NOMO-1 (cell line): ENCODE data around the gene IYD.
A peak's percentile ranks its signal among the peaks of the same experiment; 100 is the strongest.

Experiments used
- DNase-seq, 2 experiments: peaks; one replicate each; lab custom pipeline; 2025; ENCODE audit not compliant: unreplicated experiment in 2 of 2; lab: John Stamatoyannopoulos, UW

IYD gene

DNA sequence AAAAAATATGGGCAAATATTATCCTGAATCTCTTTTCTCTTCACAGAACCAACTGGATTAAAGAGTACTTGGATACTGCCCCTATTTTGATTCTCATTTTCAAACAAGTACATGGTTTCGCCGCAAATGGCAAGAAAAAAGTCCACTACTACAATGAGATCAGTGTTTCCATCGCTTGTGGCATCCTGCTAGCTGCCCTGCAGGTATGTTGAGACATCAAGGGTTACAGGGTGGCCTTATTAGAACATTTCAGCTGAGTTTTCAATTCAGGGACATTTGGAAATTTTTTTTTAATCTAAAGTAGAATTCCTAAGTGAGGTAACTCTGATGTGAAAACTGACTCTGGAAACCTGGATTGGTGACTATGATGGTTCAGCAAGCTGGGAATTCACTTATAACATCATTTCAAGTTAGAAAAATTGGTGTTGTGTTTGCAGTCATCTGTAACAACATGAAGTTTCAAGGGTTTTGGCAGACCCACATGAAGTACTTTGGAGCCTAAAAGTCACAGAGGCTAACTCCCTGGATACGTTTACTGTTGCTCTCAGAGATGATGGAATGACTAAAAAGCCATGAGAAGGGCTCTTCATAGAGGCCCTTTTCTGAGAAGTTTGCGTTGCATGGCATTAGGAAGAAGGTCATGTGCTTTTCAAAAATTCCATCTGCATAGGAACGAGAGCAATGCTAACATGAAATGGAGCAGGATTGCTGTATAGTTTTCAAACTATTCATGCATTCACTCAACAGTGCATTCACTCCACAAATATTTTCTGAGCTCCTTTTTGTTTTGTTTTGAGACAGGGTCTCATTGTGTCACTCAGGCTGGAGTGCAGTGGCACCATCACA, 25.5 kb downstream of the IYD start:
- DNase-seq, result no peak

DNA sequence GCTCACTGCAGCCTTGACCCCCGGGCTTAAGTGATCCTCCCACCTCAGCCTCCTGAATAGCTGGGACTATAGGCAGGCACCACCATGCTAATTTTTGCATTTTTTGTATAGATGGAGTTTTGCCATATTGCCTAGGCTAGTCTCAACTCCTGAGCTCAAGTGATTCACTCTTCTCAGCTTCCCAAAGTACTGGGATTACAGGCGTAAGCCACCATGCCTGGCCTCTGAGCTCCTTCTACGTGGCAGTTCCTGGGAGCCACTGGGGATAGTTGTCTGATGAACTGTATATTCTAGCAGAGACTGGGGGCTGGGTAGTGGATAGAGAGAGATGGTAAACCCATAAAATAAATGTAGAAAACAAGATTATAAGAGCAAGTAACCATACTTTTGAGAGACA, 26.1 kb downstream of the IYD start:
- DNase-seq, result no peak

DNA sequence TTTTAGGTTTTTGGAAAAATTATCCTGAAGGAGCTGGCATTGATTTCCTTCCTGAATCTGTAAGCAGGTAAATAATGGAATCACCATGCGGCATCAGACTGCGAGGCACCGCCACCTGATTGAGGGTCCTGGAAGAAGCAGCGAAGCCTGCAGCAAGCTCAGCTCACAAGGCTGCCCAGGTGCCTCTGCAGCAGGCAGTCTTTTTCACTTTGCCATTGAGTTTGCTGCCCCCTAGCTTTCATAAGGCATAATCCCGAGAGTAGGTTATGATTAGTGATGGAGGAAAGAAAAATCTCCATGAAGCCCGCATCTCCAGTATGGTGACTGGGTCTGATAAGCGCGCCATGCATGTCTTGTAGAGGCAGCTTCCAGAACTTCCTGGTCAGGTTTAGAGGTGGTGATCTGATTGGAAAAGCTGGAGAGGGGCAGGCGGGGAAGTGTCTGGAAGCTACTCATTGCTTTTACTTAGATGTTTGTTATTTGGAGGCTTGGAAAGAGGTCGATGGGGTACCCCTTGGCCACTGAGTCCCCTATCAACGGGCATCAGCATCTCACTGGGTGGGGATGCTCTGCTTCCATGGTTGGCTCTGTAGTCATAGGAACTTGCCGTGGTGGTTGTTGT, 26.7 kb downstream of the IYD start:
- peak; percentile 4 to 20 for DNase-seq

GRCh38 chr6:150403458-150404246, 34.8 kb downstream of the IYD start:
- DNase-seq, result no peak

- DNase-seq, result peak in 1 of 2 experiments; percentile 10
Observed at GRCh38 chr6:150406948-150407347, 38.1 kb downstream of the IYD start.

DNA sequence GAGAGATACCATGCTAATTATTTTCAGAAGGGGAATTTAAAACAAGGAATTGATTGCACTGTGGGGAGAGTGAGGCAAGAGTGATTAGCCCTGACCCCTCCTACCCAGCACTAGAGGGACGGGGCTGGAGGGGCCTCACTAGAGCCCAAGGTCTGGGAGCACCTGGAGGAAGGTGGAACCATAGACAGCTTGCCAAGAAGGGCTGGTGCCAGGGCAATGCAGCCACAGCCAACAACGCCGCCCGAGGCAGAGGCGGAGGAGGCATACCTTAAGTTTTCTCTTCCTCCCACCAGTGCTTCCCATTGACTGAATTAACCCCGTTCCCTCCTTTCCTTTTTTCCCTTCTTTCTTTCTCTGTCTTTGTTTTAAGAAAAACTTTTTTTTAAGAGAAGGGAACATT, 40.0 kb downstream of the IYD start:
- DNase-seq, result no peak

DNA sequence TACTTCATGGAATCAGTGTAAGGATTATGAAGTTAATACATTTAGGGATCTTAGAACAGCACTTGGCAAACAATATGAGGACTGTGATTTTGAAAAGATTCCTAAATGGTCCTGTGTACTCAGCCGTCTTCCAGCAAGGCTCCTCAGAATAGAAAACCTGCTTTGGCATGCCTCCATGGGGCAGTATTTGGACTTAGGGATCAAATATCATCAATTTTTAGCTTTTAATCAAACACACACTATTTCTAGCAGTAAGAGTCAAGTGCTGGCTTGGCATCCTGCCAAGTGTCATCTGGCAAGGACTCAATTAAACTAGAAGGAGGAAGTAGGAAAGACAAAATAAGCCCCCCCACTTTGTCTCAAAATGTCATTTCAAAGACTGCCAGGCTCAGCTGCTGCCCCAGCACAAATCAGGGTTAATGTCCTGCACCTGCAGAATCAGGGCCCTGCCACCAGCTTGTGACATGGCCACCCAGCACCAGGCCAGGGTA, 40.8 kb downstream of the IYD start:
- peak; percentile 26 to 41 for DNase-seq

DNA sequence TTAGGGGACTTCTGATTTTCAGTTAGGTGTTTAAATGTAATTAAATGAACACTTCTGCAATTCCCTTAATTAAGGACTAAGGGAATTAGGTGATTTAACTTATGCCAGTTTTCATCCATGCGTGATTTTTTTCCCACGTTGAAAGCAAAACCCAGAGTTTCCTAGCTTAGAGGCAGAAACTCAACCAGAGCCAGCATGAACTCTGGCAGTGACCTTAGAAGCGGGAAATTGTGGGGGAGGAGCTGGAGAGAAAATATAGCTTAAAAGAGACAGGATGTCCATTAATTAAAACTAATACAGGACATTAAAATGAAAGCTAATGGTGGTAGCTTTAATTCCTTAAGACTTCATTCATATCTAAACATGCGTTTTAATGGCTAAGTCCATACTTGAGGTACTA, 41.6 kb downstream of the IYD start:
- DNase-seq, result no peak

DNA sequence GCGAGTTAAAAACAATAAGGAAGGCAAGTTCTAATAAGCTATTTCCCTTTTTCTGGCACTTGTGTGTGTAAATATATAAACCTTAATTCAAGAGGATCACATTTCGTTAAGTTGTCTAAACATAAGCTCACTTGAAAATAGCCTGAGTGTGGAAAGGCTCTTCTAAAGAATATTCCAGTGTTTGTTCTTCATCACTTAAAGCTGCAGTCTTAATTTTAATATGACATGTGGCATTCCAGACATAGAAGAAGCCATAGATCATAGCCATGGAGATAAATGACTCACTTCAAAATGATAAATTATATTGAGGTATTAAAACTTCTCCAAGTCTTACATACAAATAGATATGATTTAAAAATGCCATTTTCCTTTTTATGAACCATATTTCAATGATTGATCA, 42.1 kb downstream of the IYD start:
- no peak for DNase-seq

DNA sequence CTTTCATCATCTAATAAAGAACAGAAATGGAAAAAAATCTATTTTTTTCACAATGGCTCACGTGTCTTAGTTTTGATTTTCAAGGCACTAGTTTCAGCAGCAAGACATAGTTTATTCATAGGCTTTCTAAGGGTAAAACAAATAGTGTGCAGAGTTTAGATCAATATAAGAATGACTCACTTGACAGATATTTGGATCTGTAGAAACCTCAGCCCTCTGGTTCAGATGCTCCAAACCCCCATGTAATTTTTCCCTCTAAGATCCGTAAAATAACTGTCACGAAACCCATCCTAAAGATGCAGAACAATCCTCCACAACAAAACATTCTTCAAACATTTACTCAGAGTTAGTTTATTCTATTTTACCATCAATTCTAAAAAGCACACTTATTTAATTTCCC, 43.4 kb downstream of the IYD start:
- DNase-seq, result no peak

DNA sequence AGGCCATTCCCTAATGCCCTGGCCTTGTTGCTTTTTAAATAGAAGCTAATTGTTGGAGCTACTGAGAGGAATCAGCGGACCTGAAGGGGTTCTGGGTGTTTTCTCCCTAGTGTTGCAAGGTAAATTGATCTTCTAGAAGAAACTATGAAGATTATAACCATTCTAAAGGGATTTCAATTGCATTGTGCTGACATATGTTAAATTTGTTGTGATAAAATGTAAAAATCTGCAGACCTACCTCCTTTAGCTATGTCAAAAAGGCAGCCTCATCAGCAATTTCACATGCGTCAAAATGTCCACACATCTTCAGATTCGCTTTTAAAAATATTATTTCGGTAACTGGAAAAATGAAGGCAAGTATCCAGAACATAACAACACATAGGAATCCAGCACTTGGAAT, 44.4 kb downstream of the IYD start:
- DNase-seq, result no peak

GRCh38 chr6:150413781-150414281, 45.0 kb downstream of the IYD start:
- DNase-seq, result no peak

- DNase-seq, result no peak
Observed at GRCh38 chr6:150416128-150416527, 47.3 kb downstream of the IYD start.

- DNase-seq, result no peak
Observed at GRCh38 chr6:150417250-150417649, 48.4 kb downstream of the IYD start.

- peak; percentile 61 to 91 for DNase-seq
Observed at GRCh38 chr6:150417899-150418826, 49.4 kb downstream of the IYD start.

- DNase-seq, result peak; percentile 37 to 56
Observed at GRCh38 chr6:150418827-150419594, 50.2 kb downstream of the IYD start.

DNA sequence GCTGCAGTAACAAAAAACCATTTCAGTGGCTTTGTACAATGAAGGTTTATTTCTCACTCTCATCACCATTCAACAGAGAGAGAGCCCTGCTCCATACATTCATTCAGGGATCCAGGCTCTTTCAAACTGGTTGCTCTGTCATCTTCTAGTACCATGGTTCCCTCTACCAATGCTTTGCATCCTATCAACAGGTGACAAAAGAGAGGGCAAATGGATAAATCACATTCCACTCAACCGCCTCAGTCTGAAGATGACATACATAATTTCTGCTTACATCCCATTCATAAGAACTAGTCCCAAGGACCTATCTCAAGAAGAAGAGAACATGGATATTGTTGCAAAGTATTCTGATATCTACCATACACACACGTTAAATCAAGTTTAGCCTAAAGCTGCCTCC, 51.6 kb downstream of the IYD start:
- DNase-seq, result no peak

DNA sequence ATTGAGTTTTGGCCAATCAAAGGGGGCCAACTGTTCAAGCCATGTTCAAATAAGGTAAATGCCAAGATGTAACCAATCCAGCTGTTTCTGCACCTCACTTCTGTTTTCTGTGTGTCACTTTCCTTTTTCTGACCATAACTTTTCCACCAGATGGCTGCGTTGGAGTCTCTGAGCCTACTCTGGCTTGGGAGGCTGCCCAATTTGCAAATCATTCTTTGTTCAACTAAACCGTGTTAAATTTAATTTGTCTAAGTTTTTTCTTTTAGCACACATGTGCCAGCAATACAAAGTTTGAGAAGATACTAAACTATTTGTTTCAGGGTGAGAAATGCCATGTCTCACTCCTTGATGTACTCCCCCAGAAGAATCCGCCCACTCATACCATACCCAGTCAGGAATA, 52.1 kb downstream of the IYD start:
- no peak for DNase-seq

DNA sequence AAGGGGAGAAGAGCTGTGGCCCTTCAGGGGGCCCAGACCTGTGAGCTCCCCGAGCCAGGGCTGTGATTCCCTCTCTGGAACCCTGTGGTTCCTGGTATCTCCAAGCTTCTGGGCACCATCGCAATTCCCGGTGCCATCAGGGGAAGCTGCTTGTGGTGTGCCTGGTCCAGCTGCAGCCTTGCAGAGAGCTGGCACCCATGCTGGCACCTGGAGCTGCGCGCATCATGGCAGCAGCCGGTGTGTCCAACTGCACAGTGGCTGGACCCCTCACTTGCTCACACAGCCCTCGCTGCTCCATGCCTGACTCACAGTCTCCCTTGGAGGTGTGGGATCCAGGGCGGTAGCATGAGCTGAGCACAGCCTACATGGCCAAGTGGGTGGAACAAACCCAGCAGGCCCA, 56.7 kb downstream of the IYD start:
- no peak for DNase-seq
